GM21576 (cell line): ENCODE data around the gene LACTB.
"Not testable (repeated sequence)": the region's sequence is repeated elsewhere in the genome, so short reads cannot be mapped to it uniquely, and the experiment has no call there.

Experiments
- ATAC-seq: cut with Tn5 transposase; IDR thresholded peaks from one replicate; pipeline ENCODE4 v1.9.1; 2021; ENCODE audit warnings: mild to moderate bottlenecking, moderate library complexity; ENCODE audit not compliant: unreplicated experiment

LACTB gene

DNA sequence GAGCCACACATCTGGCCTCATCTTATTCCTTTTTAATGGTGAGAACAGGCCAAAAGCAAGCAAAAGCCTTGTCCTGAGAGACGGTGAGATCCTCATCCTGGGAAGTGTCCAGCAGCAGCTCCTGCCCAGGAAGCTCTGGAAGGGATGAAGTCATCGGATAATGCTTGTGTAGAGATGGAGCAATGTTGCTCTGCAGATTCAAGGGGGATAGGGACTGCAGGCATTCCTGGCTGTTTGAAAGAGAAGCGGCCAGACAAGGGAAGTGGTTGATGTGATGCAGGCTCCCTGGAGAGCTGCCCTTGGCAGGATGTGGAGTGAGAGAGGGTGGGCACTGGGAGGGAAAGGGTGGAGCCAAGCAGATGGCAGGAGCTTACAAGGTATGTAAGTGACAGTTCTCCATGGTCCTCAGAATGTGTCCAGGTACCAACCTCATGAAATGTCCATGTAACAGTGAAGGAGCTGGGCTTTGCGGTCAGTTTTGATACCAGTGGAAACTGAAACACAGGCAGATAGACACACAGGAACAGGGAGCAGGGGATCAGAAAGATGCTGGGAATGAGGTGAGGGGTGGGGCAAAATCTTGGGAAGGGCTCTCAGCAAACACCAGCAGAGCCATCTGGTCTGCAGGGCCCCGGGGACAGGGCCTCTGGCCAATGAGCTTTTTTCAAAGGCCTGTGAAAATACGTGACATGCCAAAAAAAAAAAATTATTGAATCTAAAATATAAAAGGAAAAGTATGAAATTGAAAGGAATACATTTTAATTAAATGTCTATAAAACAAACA, 32.2 kb upstream of the LACTB start:
- no peak for ATAC-seq

DNA sequence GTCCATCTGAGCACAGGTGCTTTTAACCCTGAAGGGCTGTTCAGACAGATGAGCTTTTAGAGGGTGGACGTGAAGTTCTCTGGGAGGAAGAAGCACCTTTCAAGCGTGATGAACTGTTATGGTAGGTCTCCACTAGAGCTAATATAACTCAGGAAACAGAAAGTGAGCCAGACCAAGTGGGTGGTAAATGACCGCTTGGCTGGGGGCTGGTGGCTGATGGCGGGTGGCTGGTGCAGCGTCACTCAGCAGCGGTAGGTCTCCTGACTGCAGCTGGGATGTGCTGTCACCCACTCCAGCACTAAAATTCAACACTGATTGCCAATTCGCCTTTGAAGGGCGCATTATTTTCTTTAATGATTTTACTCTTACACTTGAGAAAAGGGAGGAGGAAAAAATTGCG, 31.2 kb upstream of the LACTB start:
- no peak for ATAC-seq

DNA sequence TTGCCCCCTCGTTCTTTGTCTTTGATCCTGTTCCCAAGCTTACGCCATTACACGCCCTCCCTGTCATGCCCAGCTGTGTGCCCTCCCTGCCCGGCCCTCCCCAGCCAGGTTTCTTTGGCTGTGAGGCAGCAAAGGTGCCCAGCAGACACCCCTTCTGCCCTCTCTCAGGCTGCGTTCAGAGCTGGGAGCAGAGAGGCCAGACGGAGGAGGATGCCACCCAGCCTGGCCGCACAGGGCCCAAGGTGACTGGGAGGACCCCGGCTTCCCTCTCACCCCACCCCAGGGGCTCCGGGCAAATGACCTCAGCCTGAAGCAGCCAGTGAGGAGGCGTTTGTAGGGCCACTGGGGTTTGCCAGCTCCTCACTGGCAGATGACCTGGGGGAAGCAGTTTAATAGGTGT, 30.8 kb upstream of the LACTB start:
- ATAC-seq = no peak

DNA sequence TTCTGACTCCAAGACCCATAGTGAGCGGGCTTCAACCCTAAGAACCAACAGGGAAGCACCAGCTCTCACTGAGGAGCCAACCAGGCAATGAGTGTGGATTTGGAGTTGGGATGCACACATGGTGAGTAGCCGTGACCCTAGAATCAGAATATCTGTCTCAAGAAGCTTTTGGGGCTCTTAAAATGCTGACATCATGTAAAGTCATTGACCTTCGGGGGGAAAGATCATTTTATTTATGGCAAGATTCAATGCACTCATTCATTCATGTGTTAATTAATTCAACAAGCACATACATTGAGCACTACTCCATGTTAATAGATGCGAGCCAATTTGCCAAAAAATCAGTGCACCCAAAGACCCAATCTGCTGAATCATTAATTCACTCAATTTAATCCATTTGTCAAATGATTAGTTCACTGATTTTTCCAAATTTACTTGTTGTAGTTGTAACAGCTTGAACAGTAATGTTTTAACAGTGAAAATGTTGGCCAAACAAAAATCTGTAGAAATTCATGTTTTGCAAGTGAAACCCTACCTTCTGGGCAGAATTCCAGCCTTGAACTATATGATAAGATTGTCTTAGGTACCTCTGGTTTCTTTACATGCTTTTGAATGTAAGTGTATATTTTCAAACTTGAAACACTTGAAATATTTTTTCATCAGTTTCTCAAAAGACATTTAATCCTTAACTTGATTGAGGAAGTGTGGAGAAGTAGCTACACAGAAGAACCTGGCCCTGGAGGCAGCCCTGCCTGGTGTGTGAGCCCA, 29.8 kb upstream of the LACTB start:
- ATAC-seq = no peak

DNA sequence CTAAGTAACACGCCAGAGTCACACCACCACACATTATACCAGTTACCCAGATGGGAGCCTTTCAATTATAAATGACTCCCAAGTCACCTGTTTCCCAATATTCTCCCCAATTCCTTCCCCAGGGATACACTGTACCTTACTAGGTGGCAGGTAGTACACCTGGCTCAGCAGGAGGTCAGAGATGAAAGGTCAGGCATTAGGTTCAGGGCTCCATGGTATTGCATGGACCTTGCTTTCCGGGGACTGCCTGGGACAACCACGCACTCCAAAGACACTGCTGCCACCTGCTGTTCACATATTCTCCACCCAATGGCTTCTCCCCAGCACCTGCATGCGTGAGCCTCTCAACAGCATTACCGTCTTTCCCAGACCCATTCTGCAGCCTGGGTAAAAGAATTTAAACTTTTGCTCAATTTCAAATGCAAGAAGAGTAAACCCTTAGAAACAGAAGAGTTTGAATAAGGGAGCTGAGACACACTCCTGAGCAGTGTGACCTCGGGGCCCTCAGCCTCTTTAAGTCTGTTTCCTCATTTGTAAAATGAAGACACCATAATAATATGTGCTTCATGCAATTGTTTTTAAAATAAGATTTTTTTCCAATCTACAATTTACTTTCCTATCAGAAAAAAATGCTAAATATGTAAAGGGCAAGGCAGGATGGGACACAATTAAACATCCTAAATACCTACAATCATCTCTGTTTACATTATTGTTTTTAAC, 28.0 kb upstream of the LACTB start:
- no peak for ATAC-seq

DNA sequence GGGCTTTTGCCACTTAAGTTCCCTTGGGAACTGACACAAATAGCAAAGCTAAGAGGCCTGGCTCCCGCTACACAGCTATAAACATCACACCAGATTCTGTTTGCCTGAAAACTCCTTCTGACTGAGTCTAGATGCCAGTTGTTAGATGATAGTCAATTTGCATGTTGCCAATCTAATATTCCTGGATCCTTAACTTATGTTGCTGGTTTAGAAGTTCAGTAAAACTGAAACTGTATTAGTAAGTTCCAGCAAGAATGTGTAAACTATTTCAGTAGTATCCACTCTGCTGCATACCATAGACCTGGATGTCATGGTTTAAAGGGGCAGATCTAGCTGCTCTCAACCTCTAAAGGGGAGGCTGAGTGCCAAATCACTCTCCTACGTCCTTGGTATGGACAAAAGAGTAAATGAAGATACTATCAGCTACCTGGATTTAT, 27.1 kb upstream of the LACTB start:
- no peak for ATAC-seq

DNA sequence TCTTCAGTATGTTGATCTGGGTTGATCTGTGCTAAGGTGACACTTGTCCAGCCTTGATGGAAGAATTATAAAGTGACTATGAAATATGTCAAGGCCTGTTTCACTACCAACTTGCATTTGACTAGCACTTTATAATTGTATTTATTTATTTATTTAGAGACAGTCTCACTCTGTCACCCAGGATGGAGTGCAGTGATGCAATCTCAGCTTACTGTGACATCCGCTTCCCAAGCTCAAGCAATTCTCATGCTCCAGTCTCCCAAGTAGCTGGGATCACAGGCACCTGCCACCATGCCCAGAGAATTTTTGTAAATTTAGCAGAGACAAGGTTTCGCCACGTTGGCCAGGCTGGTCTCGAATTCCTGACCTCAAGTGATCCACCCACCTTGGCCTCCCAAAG, 25.5 kb upstream of the LACTB start:
- ATAC-seq = no peak

DNA sequence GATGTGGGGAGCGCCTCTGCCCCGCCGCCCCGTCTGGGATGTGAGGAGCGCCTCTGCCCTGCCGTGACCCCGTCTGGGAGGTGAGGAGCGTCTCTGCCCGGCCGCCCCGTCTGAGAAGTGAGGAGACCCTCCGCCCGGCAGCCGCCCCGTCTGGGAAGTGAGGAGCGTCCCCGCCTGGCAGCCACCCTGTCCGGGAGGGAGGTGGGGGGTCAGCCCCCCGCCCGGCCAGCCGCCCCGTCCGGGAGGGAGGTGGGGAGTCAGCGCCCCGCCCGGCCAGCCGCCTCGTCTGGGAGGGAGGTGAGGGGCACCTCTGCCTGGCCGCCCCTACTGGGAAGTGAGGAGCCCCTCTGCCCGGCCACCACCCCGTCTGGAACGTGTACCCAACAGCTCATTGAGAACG, 22.8 kb upstream of the LACTB start:
- ATAC-seq = not testable (repeated sequence)

DNA sequence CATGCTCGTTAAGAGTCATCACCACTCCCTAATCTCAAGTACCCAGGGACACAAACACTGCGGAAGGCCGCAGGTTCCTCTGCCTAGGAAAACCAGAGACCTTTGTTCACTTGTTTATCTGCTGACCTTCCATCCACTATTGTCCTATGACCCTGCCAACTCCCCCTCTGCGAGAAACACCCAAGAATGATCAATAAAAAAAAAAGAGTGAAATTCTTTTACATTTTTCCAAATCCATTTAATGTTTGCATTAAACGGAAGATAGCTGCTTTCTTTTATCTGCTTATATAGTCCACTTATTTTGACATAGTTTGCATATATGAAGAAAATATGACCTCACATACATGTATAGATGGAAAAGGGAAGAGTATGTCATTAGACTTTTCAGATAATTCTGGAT, 22.1 kb upstream of the LACTB start:
- not testable (repeated sequence) for ATAC-seq

DNA sequence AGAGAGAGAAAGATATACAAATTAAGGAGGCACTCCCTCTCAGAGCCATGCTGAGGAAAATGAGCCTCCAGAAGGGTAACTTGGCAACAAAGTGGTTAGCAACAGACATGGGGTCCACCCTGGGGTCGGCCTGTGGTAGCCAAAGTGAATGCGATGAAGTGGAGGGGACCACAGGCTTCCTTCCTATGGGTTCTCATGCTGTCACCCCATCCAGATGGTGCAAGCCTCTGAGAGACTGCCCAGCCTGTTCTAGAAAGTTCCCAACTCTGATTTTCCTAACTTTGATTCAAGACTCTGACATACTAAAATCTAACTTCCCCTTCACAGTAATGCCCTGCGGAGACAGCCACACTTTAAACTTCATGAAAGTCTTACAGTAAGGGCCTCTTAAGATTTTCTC, 18.2 kb upstream of the LACTB start:
- ATAC-seq = no peak

DNA sequence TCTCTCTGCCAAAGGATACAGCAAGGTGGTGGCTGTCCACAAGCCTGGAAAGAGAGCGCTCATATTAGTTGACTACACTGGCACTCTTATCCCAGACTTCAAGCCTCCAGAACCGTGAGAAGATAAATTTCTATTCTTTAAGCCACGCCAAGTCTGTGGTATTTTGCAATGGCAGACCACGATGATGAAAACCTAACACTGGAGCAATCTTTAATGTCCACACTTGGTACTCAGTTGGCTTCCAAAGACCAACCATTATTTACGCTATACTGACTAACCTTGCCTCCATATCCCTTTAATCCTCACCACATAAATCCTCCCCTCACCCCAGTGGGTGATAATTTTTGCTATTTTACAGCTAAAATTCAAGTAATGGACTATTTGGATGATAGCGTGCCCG, 16.9 kb upstream of the LACTB start:
- ATAC-seq = no peak

DNA sequence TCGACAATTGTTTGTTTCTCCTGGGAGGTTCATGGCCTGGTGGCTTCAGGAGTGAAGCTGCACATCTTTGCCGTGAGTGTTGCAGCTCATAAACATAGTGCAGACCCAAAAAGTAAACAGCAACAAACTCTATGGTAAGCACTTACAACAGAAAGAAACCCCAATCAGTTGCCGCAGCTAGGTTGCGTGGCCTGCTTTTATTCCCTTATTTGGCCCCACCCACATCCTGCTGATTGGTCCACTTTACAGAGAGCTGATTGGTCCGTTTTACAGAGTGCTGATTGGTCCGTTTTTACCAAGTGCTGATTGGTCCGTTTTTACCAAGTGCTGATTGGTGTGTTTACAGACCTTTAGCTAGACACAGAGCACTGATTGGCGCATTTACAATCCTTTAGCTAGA, 16.3 kb upstream of the LACTB start:
- ATAC-seq = not testable (repeated sequence)

DNA sequence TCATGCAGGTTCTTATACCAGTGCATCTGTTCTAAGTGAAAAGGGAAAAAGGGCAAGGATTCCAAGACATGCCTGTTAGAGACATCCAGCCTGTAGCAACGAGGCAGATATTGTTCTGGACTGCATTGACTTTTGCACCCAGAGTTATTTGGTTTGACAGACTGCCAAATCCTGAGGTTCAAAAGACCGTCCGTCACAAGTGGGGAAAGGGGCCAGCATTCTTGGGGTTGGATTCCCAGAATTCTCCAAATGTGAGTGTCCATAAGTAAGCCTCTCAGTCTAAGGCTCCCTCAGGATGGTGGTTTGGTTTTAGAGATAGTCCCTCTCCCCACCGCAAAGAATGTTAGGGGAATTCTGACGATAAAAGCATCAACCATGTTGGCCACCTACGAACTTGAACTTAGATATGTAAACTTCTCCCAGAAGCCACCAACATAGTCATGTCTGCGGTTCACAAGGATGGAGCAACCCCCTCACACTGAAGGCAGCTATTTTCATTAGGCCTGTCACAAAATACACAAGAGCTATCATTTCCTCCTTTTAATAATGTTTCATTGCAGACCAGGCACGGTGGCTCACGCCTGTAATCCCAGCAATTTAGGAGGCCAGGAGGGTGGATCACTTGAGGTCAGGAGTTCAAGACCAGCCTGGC, 13.6 kb upstream of the LACTB start:
- no peak for ATAC-seq

DNA sequence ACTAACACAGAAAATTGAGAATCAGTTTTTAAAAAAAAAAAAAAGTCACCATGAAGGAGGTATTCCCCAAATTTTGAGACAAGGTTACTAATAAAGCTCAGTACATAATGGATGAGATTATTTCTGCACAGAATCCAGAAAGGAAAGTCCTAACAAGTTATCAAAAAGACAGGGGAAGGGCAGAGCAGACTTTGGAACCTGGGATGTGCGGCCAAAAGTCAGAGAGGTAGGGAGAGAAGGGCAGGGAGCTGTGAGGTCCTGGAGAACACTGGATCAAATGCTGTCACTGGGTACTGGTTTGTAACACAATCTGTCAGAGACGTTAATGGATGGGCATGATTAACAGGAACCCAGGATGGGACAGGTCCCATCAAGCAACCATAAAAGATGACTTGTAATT, 12.2 kb upstream of the LACTB start:
- ATAC-seq = no peak

DNA sequence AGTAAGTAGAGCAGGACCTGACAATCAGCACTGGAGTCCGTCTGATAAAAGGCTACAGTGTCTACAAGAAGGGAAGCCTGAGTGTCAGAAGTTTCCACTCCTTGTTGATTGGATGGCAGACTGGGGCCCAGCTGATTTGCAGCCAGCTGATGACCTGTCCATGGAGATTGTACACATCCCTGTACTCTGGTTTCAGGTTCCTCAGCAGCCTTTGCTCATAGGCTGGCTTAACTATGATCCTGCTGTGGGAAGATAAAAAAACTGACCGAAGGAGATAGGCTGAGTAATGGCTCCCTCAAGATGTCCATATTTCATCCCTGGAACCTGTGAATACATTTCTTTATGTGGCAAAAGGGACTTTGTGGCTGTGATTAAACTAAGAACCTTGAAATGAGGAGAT, 11.7 kb upstream of the LACTB start:
- no peak for ATAC-seq

DNA sequence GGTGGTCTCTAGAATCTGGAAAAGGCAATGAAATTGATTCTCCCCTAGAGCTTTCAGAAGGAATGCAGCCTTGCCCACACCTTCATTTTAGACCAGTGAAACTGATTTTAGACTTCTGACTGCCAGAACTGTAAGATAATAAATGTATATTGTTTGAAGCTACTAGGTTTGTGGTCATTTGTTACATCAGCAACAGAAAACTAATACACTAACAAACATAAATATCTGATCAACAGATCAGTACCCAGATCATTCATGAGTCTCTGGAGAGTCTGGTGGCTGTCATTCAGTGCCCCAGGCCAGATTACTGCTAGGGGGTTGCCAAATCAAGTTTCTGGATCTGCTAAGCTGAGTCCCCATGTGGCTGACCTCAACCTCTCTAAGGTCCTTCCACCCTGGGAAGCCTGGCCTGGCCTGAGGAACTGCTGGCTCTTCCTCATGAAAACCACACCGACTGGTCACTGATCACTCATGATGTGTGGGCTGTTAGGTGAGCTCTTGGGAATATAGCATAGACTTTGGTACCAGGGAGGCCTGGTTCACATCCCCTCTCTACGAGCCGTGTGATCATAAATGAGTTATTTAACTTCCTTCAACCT, 11.1 kb upstream of the LACTB start:
- ATAC-seq = no peak

DNA sequence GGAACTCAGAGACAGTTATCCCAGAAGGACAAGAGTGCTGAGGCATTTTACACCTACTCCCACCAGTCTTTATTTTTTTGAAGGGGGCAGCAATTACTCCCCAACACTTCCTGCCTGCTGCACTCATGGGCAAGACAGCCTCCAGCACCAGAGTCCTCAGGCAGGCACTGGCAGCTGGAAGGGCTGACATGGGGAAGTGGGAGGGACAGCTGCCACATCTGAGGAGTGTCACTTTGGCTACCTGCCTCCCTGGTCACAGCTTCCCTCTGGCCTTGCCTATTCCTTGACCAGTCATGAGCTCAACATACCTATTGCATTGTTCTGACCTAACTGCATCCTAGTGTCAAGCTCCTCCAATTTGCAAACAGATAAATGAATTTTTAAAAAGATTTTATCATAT, 10.2 kb upstream of the LACTB start:
- ATAC-seq = no peak

DNA sequence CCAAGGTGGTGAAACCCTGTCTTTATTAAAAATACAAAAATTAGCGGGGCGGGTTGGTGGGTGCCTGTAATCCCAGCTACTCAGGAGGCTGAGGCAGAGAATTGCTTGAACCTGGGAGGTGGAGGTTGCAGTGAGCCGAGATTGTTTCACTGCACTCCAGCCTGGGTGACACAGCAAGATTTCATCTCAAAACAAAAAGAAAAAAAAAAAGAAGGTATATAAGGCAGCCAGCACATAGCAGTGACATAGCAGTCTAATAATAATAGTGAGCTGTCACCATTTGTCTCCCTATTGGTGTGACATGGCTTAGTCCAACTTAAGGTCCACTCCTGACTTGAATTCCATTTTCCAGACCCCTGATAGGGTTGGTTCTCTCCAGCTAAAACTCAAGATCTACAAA, 8.8 kb upstream of the LACTB start:
- ATAC-seq = no peak

DNA sequence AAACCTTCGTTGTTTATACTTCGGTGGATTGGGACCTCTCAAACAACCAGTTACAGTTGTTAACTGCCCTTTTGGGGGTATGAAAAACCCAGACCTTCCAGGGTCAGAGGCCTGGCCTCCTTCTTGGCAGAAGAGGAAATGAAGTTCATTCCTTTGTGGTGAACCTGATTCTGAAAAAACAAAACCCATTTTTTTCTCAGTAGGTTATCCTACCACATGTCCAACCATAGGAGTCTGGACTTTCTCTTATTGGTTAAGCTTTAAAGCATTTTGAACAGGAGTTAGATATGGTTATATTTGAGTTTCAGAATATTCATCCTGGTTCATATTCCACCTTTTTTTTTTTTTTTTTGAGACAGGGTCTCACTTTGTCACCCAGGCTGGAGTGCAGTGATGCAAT, 7.2 kb upstream of the LACTB start:
- ATAC-seq = no peak

DNA sequence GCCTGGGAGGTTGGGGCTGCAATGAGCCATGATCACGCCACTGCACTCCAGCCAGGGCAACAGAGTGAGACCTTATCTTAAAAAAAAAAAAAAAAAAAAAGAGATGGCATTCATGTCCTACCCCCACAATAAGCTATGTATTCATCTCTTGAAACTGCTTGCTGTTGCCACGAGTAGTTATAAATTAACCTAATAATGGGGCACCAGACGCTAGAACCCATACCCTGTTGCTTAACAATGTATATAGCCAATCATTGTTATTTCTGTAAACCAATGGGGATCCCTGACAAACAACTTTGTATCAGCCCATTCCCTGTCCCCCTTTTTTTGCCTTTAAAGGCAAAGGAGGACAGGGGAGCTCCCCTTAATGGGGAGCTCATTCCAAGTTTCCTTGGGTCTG, 2.8 kb upstream of the LACTB start:
- ATAC-seq = no peak
